Measurements from ENCODE around the gene NELFCD. TPM values are rescaled to one million over a fixed set of nuclear protein-coding genes. Genes with fewer than 3 reads are reported as not detected.

Gene NELFCD
- total and polyA plus RNA-seq, 9 of the 15 experiments (the other 6 are each of a cell fraction or from before 2014, with no cell fraction given) = 11.7 to 163 (median 96.5) TPM

- H3K9me3 ChIP-seq (replicated peaks; ENCODE audit: control insufficient read depth, insufficient read depth, low read depth, low read length) = no peaks in the 10 kb centered on the region
- H3K36me3 ChIP-seq (ENCODE audit: control insufficient read depth, insufficient read depth, low read length) = peaks cover 88% of the 10 kb centered on the region
- peak within 1 kb of the TSS; percentile 73 for H2AFZ ChIP-seq (ENCODE audit: low read depth, low read length)
- peaks cover 70% of the 10 kb centered on the region for H3K79me2 ChIP-seq (ENCODE audit: control insufficient read depth, insufficient read depth, low read length)
- BruUV-seq (replicated peaks) = no TSS peak
- peak; percentile 95 to 97 (median 97) for DNase-seq (ENCODE audit: extremely low read depth in 1 of 4, low spot score in 3 of 4)
- H4K20me1 ChIP-seq (replicated peaks; ENCODE audit: control insufficient read depth, insufficient read depth, low read length) = no peaks in the 10 kb centered on the region
- ChIA-PET POLR2A (interaction anchor here (0.6 to 4.5 kb wide), 21 partner anchors 9 to 370 kb away, joined by 3 to 31 read pairs (median 3); partner anchors contain the start of genes PRELID3B and TUBB1), CTCF (ENCODE audit: low intra/inter-chr PET ratio) (no interaction called here)
- in situ Hi-C loops (cut with MboI) (no loop called here), intact Hi-C loops (cut with micrococcal nuclease) (loop anchor here (5.0 kb wide), 2 partner anchors 50 to 140 kb away; partner anchors contain the start of gene NELFCD)
- H3K9me1 ChIP-seq (ENCODE audit: control insufficient read depth, insufficient read depth, low read length) = no peaks in the 10 kb centered on the region
- peaks cover 13 to 18% of the 10 kb centered on the region in 2 experiments; a peak in 4 of 5 replicates for H3K4me1 ChIP-seq (replicated peaks in 1 of 2; ENCODE audit: control insufficient read depth in 2 of 2, insufficient read depth in 2 of 2, low read length in 2 of 2)
- H3K4me2 ChIP-seq (ENCODE audit: insufficient read depth, low read length) = peak within 1 kb of the TSS; percentile 94
- peak; percentile 97 for ATAC-seq
- no peaks in the 10 kb centered on the region for H3K27me3 ChIP-seq (ENCODE audit: control insufficient read depth in 2 of 2, insufficient read depth in 2 of 2, low read length in 2 of 2)
- H3K4me3 ChIP-seq = peak within 1 kb of the TSS; percentile 84
- H3K9ac ChIP-seq (ENCODE audit: insufficient read depth in 1 of 2, low read depth in 2 of 2, low read length in 2 of 2) = peak within 1 kb of the TSS; percentile 93 to 97
- peak within 1 kb of the TSS; percentile 96 for H3K27ac ChIP-seq (ENCODE audit: extremely low read depth, low read depth, low read length)
- peak; percentile 83 for FAIRE-seq
- WGBS (ENCODE audit: insufficient coverage, low coverage, missing lambda C conversion rate) = under 1% methylated on average over 63 of the region's 86 CpGs
- TF ChIP-seq ZSCAN32 (CRISPR knock-in tag; IDR thresholded peaks at IDR 0.05) = peak; percentile 82
- TF ChIP-seq ELF2 (CRISPR knock-in tag; IDR thresholded peaks at IDR 0.05) = no peak; the same call in 1 of the 2 replicates
- TF ChIP-seq BCL6 (CRISPR knock-in tag; IDR thresholded peaks at IDR 0.05) = peak; percentile 97
- no peak; the same call in 1 of the 2 replicates for TF ChIP-seq LCOR (CRISPR knock-in tag; IDR thresholded peaks at IDR 0.05)
- TF ChIP-seq TARDBP (IDR thresholded peaks at IDR 0.05) = peak; percentile 28; the same call in 1 of the 2 replicates
- no peak for TF ChIP-seq ZHX1 (conservative IDR thresholded peaks at IDR 0.05; ENCODE audit: low read length)
- no peak for TF ChIP-seq RAD51 (IDR thresholded peaks at IDR 0.05; ENCODE audit: borderline replicate concordance, low read depth)
- TF ChIP-seq CHD2 (IDR thresholded peaks at IDR 0.05; ENCODE audit: low read depth, low read length) = peak; percentile 43; the same call in 1 of the 2 replicates
- no peak for TF ChIP-seq NELFE (IDR thresholded peaks at IDR 0.05; ENCODE audit: insufficient read depth, insufficient read length)
- peak; percentile 73; the same call in 1 of the 2 replicates for TF ChIP-seq ZNF717 (CRISPR knock-in tag; IDR thresholded peaks at IDR 0.05)
- no peak for TF ChIP-seq TAL1 (IDR thresholded peaks at IDR 0.05)
- TF ChIP-seq HDAC1 (IDR thresholded peaks at IDR 0.05) = peak in 1 of 2 experiments; percentile 84; a peak in 3 of 4 replicates
- peak; percentile 97 for TF ChIP-seq CUX1 (CRISPR knock-in tag; IDR thresholded peaks at IDR 0.05)
- TF ChIP-seq KDM4B (IDR thresholded peaks at IDR 0.05; ENCODE audit: borderline replicate concordance in 2 of 2, low read depth in 1 of 2) = 0 out of 4 replicates have a peak, but pooled peaks of 1 of the 2 experiments have one; percentile 16
- no peak for TF ChIP-seq BMI1 (IDR thresholded peaks at IDR 0.05; ENCODE audit: low read length)
Observed at GRCh38 chr20:59032023-59032712, 51.1 kb downstream of the NELFCD start, which contains the start of gene ATP5F1E. Gene ATP5F1E (minus strand): TSS chr20:59032335. CDS start chr20:59032251, 84 bp downstream.
